22Rv1 (cell line): Measurements from ENCODE around the gene IFT43.

ENCODE experiments used
- CTCF ChIP-seq: fragments of 450-650 bp; IDR thresholded peaks from 2 replicates; pipeline ENCODE4 v1.5.1; 2017; ENCODE audit warnings: mild to moderate bottlenecking
- ZFX ChIP-seq: fragments of 450-650 bp; IDR thresholded peaks from 2 replicates; pipeline ENCODE4 v1.6.1; 2017; ENCODE audit warnings: antibody characterized with exemption, borderline replicate concordance

DNA sequence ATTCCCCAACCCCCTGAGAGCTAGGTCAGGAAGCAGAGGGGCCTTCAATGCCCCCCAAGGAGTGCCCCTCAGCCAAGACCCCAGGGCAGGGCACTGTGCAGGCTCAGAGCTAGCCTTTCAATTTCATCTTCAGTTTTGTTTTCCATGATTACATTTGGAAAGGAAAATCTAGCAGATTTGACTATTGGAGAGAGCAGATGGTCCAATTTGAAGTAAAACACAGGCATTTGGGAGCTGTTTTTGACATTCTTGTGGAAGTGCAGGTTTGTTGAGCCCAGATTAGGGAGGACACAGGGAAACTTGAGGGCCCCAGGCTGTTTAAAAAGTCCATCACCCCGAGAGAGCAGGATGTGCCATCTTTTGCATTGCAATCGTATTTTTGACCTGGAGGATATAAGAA is 107.5 kb downstream of the IFT43 start:
- TF ChIP-seq CTCF (no peak), ZFX (no peak)
